HG03025 (cell line): ENCODE data around the gene ALDH4A1.
"Not testable (repeated sequence)": the region's sequence is repeated elsewhere in the genome, so short reads cannot be mapped to it uniquely, and the experiment has no call there.

ENCODE experiments used
- ATAC-seq: cut with Tn5 transposase; IDR thresholded peaks from one replicate; pipeline ENCODE4 v1.9.1; 2021; ENCODE audit warnings: mild to moderate bottlenecking, moderate library complexity; ENCODE audit not compliant: unreplicated experiment, low FRiP score

Gene ALDH4A1

GRCh38 chr1:18879791-18880309 lies 22.5 kb downstream of the ALDH4A1 start:
- no peak for ATAC-seq

DNA sequence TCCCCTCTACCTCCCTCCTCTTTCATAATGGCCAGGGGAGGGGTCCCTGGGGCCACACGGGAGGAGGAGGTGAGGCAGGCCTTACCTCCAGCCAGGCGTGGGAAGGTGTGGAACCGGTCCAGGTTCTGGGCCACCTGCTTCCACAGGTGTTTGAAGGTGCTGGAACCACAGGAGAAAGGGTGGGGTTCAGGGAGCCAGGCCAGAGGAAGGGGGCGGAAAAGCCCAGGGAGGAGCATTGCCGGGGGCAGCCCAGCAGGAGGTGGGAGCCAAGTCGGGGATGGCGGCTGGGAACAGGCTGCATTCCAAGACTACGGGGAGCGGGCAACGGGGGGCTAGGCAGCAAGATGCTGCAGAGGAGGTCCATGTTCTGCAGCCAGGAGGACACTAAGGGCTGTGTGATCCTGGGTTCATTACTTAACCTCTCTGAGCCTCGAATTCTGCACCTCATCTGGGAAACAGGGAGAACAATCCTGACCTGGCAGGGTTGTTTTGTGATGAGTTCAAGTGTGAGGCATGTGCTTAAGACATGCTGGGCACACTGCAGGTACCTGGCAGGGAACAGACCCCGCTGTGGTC lies 23.1 kb downstream of the ALDH4A1 start:
- no peak for ATAC-seq

GRCh38 chr1:18878538-18879214 lies 23.7 kb downstream of the ALDH4A1 start:
- no peak for ATAC-seq

GRCh38 chr1:18877282-18877681 lies 25.1 kb downstream of the ALDH4A1 start:
- ATAC-seq: no peak

GRCh38 chr1:18876210-18876609 lies 26.1 kb downstream of the ALDH4A1 start:
- ATAC-seq: no peak

- ATAC-seq: no peak
Observed at GRCh38 chr1:18875796-18876128, 26.6 kb downstream of the ALDH4A1 start.

DNA sequence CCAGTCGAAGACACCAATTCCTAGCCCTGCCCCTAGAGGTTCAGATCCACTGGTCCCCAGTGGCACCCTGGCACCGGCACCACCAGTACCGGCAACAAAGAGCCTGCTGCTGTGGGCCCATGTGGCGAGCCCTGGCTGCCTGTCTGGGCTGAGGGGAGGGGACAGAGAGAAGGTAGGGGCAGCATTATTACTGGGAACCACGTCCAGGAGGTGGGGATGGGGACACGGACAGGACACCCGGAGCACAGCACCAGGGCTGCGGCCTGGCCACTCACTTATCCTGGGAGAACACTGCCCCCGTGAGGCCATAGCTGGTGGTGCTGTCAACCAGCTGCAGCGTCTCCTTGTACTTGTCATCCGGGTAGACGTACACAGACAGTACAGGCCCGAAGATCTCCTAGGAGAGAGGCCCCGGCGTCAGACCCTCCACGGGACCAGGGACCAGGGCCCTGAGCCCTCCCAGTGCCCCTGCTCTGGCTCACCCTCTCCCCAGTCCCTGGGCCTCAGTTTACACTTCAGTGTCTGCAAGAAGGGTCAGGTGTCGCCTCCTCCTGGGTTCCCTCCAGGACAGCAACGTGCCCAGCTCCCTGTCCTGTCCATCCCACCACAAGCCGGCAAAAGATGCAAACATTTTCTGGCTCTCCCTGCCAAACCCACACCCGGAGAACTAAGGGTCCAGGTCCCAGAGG lies 27.1 kb downstream of the ALDH4A1 start:
- no peak for ATAC-seq

GRCh38 chr1:18874600-18874999 lies 27.8 kb downstream of the ALDH4A1 start:
- ATAC-seq: no peak

DNA sequence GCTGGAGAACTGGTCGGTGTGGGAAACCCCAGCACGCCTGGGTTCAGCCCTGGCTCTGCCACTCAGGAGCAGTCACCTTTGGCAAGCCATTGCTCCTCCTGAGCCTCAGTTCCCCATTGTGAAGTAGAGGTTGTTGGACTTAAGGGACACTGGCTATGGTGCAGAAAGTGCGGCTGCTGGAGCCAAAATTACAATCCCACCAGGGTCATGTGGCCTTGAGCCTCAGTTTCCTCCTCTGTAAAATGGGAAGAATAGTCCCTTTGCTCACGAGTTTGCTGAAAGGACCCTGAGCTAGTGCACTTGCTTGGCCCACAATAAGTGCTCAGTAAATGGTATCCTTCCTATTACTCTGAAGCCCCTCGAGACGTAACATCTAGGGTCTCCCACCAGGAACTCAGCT lies 28.3 kb downstream of the ALDH4A1 start:
- no peak for ATAC-seq

DNA sequence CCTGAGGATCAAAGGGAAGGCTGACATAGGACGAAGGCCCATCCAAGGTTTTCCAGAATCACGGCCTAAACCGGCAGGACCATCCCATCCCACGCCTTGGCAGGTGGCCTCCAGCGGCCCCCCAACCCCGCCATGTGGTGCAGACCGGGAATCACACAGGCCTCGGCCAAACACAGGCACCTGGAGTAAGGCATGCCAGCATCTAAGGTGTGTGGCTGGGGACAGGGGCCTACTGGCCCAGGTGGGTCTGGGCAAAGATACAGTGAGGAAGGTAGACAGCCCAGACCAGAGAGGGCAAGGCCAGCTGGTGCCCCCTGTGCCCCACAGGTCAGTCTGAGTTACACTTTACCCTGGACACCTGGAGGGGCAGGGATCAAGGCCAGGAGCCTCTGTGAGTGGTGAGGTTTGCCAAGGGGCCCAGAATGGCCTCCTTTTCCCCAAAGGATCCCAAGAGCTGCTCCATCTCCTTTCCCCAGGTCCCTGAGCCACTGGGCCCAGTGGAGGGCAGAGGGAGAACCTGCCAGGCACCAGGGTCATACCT lies 30.2 kb downstream of the ALDH4A1 start:
- ATAC-seq: no peak

DNA sequence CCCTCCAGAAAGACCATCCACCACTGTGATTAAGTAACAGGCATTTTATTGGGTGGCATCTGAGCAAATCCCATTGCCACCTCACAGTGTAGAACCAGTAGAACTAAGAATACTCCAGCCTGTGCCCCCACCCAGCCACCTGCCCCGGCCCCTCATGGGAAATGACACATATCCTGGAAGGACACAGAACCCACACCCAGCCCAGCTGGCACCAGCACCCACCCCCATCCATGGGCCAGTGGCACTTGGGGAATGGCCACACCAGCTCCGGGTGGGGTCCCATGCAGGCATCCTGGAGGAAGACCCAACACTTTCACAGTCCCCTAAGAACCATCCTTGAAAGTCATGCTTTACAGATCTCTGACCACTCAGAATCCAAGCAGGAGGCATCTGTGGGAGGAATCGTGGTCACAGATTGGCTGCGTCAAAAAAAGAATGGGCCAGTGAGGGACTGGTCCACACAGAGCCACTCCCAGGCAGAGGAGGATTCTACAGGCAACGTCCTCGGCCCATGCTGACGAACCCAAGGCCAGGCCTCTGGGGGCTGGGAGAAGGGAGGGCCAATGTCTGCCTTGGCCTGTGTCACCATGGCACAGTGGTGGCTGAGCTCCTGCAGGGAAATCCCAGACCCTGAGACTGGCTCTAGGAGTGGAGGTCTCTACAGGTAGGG lies 30.8 kb downstream of the ALDH4A1 start:
- ATAC-seq: no peak

DNA sequence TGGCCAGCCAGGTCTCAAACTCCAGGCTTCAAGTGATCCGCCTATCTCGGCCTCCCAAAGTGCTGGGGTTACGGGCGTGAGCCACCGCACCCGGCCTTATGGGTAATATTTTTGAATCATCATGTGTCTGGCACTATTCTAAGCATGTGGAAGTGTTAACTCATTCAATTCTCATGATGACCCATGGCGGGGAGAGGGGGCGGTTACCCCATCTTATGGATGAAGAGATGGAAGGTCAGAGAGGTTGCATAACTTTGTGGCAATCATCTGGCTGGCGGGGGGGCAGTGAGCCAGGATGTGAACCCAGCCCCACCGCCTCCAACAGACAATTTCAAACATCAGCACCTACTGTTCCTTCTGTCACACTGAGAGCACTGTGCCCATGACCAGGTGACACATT lies 31.4 kb downstream of the ALDH4A1 start:
- ATAC-seq: no peak

DNA sequence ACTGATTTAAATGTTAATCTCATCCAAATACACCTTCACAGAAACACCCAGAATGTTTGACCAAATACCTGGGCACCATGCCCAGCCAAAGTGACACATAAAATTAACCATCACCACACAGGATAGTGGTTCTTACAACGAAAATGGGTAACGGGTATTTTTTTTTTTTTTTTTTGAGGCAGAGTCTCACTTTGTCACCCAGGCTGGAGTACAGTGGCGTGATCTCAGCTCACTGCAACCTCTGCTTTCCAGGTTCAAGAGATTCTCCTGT lies 31.8 kb downstream of the ALDH4A1 start:
- not testable (repeated sequence) for ATAC-seq

DNA sequence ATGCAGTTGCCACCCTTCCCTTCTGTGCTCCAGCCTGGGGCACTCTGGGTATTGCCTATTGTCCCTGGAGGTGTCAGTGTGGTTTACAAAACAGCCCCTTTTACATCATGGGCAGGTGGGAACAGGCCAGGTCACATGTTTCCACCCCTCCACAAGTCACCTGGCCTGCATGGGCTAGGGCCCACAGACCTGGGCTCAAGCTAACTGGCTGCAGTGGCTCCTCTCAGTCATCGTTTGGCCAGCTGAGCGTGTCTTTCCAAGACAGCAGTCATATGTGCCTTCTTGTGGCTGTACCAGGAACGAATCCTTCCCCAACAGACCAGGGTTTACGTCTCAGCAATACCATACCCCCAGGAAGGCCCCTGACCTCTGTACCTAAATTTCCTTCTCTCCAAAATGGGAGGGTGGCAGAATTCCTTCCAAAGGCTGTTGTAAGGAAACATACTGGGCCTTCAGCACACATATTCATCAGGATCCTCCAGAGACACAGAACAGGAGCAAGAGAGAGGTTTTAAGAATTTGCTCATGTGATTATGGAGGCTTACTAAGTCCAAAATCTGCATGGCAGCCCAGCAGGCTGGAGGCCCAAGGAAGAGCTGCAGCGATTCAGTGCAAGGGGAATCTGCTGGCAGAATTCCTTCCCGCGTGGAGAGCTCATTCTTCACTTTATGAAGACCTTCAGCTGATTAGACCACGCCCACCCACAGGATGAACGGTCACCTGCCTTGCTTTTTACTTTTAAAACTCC lies 32.3 kb downstream of the ALDH4A1 start:
- no peak for ATAC-seq

GRCh38 chr1:18868801-18869424 lies 33.4 kb downstream of the ALDH4A1 start:
- ATAC-seq: no peak

DNA sequence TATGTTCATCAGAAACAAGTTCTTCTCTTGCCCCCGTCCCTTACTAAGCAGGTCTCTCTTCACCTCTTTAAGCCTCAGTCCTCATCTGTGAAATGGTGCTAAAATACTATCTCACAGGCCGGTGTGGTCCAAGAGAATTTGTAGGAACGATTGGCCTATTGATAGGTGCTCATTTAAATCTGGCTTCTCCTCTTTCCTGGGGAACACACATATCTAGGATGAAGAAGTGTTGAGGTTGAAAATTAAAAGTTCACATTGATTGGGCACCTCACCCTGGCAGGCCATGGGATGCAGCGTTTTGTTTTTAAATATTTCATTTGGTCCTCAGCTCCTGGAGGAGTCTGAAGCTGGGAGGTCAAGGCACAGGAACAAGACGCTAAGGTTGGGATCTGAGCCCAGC lies 34.0 kb downstream of the ALDH4A1 start:
- ATAC-seq: no peak

- no peak for ATAC-seq
Observed at GRCh38 chr1:18866846-18867245, 35.5 kb downstream of the ALDH4A1 start.

GRCh38 chr1:18866314-18866713 lies 36.0 kb downstream of the ALDH4A1 start:
- no peak for ATAC-seq

DNA sequence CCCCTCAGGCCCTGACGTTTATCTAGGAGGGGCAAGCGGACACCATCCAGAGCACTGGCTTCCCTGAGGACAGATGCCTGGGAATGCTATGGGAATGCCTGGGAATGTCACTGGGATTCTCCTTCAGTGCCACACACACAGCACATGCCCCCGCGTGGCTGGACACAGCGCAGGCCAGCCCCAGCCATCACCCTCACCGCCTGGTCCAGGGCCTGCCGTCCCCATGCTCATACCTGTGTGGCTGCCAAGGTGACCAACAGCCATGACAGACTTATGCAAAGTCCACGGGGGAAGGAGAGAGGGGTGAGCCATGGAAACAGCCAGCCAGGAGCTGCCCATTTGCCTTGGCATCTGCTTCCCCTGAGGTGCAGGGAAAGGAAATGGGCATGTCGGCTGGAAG lies 37.2 kb downstream of the ALDH4A1 start:
- no peak for ATAC-seq

DNA sequence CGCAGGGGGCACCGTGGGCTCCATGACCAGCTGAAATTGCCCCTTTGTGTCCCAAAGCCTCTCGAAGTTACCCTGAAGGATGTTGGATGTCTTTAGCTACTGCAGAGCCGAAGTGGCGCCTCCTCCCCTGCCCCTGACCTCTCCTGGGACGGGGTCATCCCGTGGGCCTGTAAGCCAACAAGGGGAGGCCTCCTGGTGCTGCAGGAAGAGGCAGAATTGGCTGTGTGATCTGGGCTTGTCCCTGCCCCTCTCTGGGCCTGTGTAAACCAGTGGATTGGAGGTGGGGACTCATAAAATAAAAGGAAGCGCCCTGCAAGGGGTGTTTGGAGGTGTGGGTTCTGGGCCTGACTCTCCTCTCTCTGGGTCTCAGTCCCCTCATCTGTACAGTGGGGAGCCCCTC lies 40.8 kb downstream of the ALDH4A1 start:
- no peak for ATAC-seq
